Gastroesophageal sphincter (tissue), 3 donors: ENCODE data around the gene SERPINH1.
"Not testable (repeated sequence)": the region's sequence is repeated elsewhere in the genome, so short reads cannot be mapped to it uniquely, and the experiment has no call there.

Experiments
- CTCF ChIP-seq, 4 experiments: fragments of 200-600 bp in 2 of 4; fragments of 450-650 bp in 2 of 4; sonication (generic) in 1 of 4; IDR thresholded peaks; one replicate each; pipeline ENCODE4 v1.5.1; 2017 to 2019; ENCODE audit warnings: antibody characterized with exemption in 4 of 4, mild to moderate bottlenecking in 2 of 4, moderate library complexity in 2 of 4
- EP300 ChIP-seq: sonication (generic); formaldehyde crosslinking; IDR thresholded peaks from one replicate; pipeline ENCODE4 v1.6.1; 2017; ENCODE audit warnings: antibody characterized with exemption, mild to moderate bottlenecking
- POLR2A ChIP-seq, 2 donors: fragments of 450-650 bp; IDR thresholded peaks; one replicate each; pipeline ENCODE4 v1.6.1; 2017; ENCODE audit warnings: antibody characterized with exemption in 2 of 2, mild to moderate bottlenecking in 2 of 2, moderate library complexity in 1 of 2
- POLR2AphosphoS5 ChIP-seq: sonication (generic); formaldehyde crosslinking; IDR thresholded peaks from one replicate; pipeline ENCODE4 v1.6.1; 2017; ENCODE audit warnings: antibody characterized with exemption

- not testable (repeated sequence) for TF ChIP-seq EP300; CTCF (IDR thresholded peaks at IDR 0.05); POLR2A (IDR thresholded peaks at IDR 0.05); POLR2AphosphoS5
These were observed 22.7 kb downstream of the SERPINH1 start for GRCh38 chr11:75584659-75585292.
